ENCODE results near the gene POMP.

POMP gene

DNA sequence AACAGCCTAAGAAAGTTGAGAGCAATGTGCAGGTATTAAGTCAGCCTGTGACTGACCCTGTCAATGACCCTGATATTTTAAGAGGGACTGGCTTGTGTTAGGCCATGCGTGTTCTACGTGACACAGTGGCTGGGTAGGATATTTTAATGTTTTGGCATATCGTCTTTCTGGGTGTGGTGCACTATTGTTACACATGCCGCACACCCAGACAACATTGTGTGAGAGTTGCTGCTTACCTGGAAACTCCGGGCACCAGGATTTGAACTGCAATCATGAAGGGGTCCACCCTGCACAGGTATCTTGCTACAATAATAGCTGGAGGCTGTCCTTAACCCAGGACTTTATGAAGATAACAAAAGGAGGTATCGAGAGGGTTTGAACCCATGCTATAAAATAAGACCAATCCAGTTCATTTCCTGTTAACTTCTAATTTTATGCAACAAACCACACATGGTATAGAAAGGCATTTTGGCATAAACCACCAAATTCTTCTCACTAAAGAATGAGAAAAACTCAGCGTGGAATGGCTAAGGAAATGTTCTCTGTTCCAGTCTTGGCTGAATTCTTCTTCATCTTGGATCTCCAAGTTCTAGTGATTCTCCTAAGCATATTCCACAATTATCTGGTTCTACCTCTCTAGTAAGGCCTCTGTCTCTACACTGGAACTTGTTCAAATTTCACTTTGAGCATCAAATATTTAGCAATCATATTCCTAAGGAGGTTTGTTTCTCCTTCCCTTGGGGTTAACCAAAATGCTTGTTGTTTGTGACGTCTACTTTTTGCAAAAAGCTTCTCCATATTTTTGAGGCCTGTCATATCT is 38.7 kb upstream of the POMP start:
- Histone ChIP-seq H3K4me2 (ENCODE audit: low read length) (no peak overlapping the region), H3K36me3 (replicated peaks; ENCODE audit: low read depth, low read length) (no peaks in the 10 kb centered on the region), H3K4me1 (ENCODE audit: low read length) (no peaks in the 10 kb centered on the region), H3K27ac (ENCODE audit: low read length) (no peak overlapping the region), H3K4me3 (ENCODE audit: low read length) (no peak overlapping the region), H4K20me1 (ENCODE audit: insufficient read depth, low read length) (no peaks in the 10 kb centered on the region), H2AFZ (ENCODE audit: low read depth, low read length) (no peak overlapping the region), H3K27me3 (ENCODE audit: low read depth, low read length) (no peaks in the 10 kb centered on the region), H3K79me2 (ENCODE audit: low read length) (no peaks in the 10 kb centered on the region), H3K9me3 (ENCODE audit: insufficient read depth, low read length) (no peaks in the 10 kb centered on the region), H3K9ac (ENCODE audit: low read length) (no peak overlapping the region)
- TF ChIP-seq, protein P1, sequence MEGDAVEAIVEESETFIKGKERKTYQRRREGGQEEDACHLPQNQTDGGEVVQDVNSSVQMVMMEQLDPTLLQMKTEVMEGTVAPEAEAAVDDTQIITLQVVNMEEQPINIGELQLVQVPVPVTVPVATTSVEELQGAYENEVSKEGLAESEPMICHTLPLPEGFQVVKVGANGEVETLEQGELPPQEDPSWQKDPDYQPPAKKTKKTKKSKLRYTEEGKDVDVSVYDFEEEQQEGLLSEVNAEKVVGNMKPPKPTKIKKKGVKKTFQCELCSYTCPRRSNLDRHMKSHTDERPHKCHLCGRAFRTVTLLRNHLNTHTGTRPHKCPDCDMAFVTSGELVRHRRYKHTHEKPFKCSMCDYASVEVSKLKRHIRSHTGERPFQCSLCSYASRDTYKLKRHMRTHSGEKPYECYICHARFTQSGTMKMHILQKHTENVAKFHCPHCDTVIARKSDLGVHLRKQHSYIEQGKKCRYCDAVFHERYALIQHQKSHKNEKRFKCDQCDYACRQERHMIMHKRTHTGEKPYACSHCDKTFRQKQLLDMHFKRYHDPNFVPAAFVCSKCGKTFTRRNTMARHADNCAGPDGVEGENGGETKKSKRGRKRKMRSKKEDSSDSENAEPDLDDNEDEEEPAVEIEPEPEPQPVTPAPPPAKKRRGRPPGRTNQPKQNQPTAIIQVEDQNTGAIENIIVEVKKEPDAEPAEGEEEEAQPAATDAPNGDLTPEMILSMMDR (IDR thresholded peaks at IDR 0.05; ENCODE audit: low read depth, low read length): no peak
- no peak for TF ChIP-seq EZH2phosphoT487 (IDR thresholded peaks at IDR 0.05; ENCODE audit: low read depth)

DNA sequence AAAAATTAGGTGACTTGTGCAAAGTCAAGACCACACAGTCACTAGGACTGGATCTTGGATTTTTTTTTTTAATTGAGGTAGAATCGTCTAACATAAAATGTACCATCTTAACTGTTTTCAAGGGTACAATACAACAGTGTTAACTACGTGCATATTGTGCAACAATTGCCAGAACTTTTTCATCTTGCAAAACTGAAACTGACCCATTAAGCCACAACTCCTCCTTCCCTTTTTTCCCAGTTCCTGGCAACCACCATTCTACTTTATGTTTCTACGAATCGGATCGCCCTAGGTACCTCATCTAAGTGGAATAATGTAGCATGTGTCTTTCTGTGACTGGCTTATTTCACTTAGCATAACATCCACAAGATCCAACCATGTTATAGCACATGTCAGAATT is 37.5 kb upstream of the POMP start:
- Histone ChIP-seq H3K4me3 (ENCODE audit: low read length) (no peak overlapping the region), H3K9me3 (ENCODE audit: insufficient read depth, low read length) (no peaks in the 10 kb centered on the region), H3K4me2 (ENCODE audit: low read length) (no peak overlapping the region), H3K36me3 (replicated peaks; ENCODE audit: low read depth, low read length) (no peaks in the 10 kb centered on the region), H3K27ac (ENCODE audit: low read length) (no peak overlapping the region), H3K4me1 (ENCODE audit: low read length) (no peaks in the 10 kb centered on the region), H2AFZ (ENCODE audit: low read depth, low read length) (no peak overlapping the region), H3K27me3 (ENCODE audit: low read depth, low read length) (no peaks in the 10 kb centered on the region), H4K20me1 (ENCODE audit: insufficient read depth, low read length) (no peaks in the 10 kb centered on the region), H3K9ac (ENCODE audit: low read length) (no peak overlapping the region), H3K79me2 (ENCODE audit: low read length) (no peaks in the 10 kb centered on the region)
- TF ChIP-seq, protein P1 (IDR thresholded peaks at IDR 0.05; ENCODE audit: low read depth, low read length): no peak
- no peak for TF ChIP-seq EZH2phosphoT487 (IDR thresholded peaks at IDR 0.05; ENCODE audit: low read depth)

DNA sequence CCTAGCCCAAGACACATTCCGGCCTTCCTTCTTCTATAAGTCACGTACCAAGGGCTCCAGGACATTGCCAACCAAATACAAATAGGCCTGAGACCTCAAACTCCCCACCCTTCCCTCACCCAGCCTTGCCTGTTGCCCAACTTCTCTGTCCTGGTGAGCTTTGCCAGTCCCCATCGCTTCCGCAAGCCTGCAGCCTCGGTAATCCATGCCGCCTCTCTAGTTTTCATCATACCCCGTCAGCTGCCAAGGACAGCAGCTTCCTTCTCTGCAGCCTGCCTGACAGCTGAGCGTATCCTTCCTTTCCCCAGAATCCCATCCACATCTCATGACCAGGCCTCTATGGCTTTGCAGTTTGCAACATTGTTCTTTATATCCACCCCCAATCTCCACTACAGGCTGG is 36.6 kb upstream of the POMP start:
- H3K9me3 ChIP-seq (ENCODE audit: insufficient read depth, low read length): no peaks in the 10 kb centered on the region
- no peaks in the 10 kb centered on the region for H4K20me1 ChIP-seq (ENCODE audit: insufficient read depth, low read length)
- no peaks in the 10 kb centered on the region for H3K4me1 ChIP-seq (ENCODE audit: low read length)
- no peak overlapping the region for H3K27ac ChIP-seq (ENCODE audit: low read length)
- no peaks in the 10 kb centered on the region for H3K27me3 ChIP-seq (ENCODE audit: low read depth, low read length)
- no peaks in the 10 kb centered on the region for H3K36me3 ChIP-seq (replicated peaks; ENCODE audit: low read depth, low read length)
- H3K9ac ChIP-seq (ENCODE audit: low read length): no peak overlapping the region
- H3K4me2 ChIP-seq (ENCODE audit: low read length): no peak overlapping the region
- no peak overlapping the region for H2AFZ ChIP-seq (ENCODE audit: low read depth, low read length)
- H3K79me2 ChIP-seq (ENCODE audit: low read length): no peaks in the 10 kb centered on the region
- no peak overlapping the region for H3K4me3 ChIP-seq (ENCODE audit: low read length)
- TF ChIP-seq EZH2phosphoT487 (IDR thresholded peaks at IDR 0.05; ENCODE audit: low read depth): no peak
- TF ChIP-seq, protein P1 (IDR thresholded peaks at IDR 0.05; ENCODE audit: low read depth, low read length): no peak

DNA sequence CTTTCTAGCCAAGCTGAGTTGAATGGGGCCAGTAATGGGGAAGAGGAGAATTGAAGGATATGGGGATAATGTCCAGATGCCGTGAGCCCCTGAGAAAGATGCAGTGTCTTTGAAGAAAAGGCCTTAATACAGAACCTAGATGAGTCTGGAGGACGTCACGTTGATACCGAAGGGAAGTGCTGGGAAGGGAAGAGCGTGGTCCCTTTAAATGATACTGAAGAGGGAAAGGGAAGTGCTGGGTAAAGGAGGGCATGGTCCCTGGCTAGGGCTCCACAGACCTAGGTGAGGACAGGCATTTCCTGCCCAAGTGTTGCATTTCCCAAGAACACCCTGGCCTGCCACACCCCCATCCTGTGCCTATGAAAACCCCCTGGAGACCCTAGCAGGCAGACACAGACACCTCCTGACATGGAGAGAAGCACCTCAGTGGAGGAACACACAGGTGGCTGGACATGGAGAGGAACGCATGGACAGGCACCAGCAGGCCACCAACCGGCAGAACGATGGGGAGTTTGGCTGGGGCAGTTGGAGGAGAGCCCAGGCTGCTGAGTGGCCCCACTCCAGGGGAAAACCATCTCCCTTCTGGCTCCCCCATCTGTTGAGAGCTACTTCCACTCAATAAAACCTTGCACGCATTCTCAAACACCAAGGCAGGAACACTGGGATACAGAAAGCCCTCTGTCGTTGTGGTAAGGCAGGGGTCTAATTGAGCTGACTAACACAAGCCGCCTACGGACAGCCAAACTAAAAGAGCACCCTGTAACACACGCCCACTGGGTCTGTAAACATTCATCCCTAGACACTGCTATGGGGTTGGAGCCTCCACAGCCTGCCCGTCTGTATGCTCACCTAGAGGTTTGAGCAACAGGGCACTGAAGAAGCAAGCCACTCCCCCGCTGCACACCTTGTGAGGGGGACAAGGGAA is 34.9 kb upstream of the POMP start:
- no peaks in the 10 kb centered on the region for H3K36me3 ChIP-seq (replicated peaks; ENCODE audit: low read depth, low read length)
- no peak overlapping the region for H3K27ac ChIP-seq (ENCODE audit: low read length)
- no peaks in the 10 kb centered on the region for H3K9me3 ChIP-seq (ENCODE audit: insufficient read depth, low read length)
- no peaks in the 10 kb centered on the region for H4K20me1 ChIP-seq (ENCODE audit: insufficient read depth, low read length)
- TF ChIP-seq EZH2phosphoT487 (IDR thresholded peaks at IDR 0.05; ENCODE audit: low read depth): no peak
- TF ChIP-seq, protein P1 (IDR thresholded peaks at IDR 0.05; ENCODE audit: low read depth, low read length): no peak
- no peaks in the 10 kb centered on the region for H3K79me2 ChIP-seq (ENCODE audit: low read length)
- H3K4me1 ChIP-seq (ENCODE audit: low read length): no peaks in the 10 kb centered on the region
- H3K4me2 ChIP-seq (ENCODE audit: low read length): no peak overlapping the region
- no peak overlapping the region for H3K9ac ChIP-seq (ENCODE audit: low read length)
- no peak overlapping the region for H3K4me3 ChIP-seq (ENCODE audit: low read length)
- no peak overlapping the region; the same call in 1 of the 2 replicates for H2AFZ ChIP-seq (ENCODE audit: low read depth, low read length)
- H3K27me3 ChIP-seq (ENCODE audit: low read depth, low read length): no peaks in the 10 kb centered on the region

Measured in OCI-LY3 (cell line).